Measurements from ENCODE around the gene COL24A1. TPM values are rescaled to one million over a fixed set of nuclear protein-coding genes. Genes with fewer than 3 reads are reported as not detected.
"Not testable (repeated sequence)": the region's sequence is repeated elsewhere in the genome, so short reads cannot be mapped to it uniquely, and the experiment has no call there.

The COL24A1 gene
- total and polyA plus RNA-seq, 8 donors, result 0.02 to 0.34 (median 0.06) TPM; not detected in 3

DNA sequence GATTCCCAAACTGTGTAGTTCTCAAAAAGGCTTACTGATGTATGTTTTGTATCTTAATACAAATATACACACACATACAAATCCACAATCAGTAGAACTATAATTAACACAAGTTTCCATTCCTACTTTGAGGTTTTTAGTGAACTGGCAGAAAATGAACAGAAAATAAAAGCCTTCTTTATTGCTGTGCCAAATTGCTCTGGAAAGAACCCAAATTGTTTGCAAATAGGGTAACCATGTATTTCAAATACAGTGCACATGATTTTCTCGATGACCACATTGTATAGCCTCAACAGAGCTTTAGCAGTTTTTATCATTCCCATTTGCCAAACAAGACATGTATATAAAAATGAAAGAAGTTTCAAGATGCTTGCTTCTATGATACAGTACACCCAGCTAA is 173.3 kb downstream of the COL24A1 start:
- Histone ChIP-seq H3K4me3 (no peak overlapping the region), H3K27me3 (no peaks in the 10 kb centered on the region), H3K27ac (no peak overlapping the region), H3K9me3 (no peaks in the 10 kb centered on the region), H3K4me1 (no peaks in the 10 kb centered on the region), H3K36me3 (no peaks in the 10 kb centered on the region)
- intact Hi-C loops (cut with DNase I), result no loop called here
- TF ChIP-seq, protein P1, sequence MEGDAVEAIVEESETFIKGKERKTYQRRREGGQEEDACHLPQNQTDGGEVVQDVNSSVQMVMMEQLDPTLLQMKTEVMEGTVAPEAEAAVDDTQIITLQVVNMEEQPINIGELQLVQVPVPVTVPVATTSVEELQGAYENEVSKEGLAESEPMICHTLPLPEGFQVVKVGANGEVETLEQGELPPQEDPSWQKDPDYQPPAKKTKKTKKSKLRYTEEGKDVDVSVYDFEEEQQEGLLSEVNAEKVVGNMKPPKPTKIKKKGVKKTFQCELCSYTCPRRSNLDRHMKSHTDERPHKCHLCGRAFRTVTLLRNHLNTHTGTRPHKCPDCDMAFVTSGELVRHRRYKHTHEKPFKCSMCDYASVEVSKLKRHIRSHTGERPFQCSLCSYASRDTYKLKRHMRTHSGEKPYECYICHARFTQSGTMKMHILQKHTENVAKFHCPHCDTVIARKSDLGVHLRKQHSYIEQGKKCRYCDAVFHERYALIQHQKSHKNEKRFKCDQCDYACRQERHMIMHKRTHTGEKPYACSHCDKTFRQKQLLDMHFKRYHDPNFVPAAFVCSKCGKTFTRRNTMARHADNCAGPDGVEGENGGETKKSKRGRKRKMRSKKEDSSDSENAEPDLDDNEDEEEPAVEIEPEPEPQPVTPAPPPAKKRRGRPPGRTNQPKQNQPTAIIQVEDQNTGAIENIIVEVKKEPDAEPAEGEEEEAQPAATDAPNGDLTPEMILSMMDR (IDR thresholded peaks at IDR 0.05), result no peak
- DNase-seq (no peak), ATAC-seq (no peak), FAIRE-seq (no peak)
- WGBS, 2 donors, result 47 to 71% methylated on average over 1 of the region's 1 CpG

- Histone ChIP-seq H3K4me1 (no peaks in the 10 kb centered on the region), H3K4me3 (no peak overlapping the region), H3K27me3 (no peaks in the 10 kb centered on the region), H3K36me3 (no peaks in the 10 kb centered on the region), H3K27ac (no peak overlapping the region), H3K9me3 (no peaks in the 10 kb centered on the region)
- DNase-seq, result no peak
- intact Hi-C loops (cut with DNase I), result no loop called here
- no peak for FAIRE-seq
- WGBS, 2 donors, result 65 to 71% methylated on average over 4 of the region's 4 CpGs
- no peak for ATAC-seq
- TF ChIP-seq, protein P1 (IDR thresholded peaks at IDR 0.05), result no peak
Measured at GRCh38 chr1:85976516-85977205, 179.9 kb downstream of the COL24A1 start.

GRCh38 chr1:85975912-85976371 is 180.6 kb downstream of the COL24A1 start:
- FAIRE-seq, result no peak
- ATAC-seq, result no peak
- DNase-seq, result no peak
- Histone ChIP-seq H3K4me1 (no peaks in the 10 kb centered on the region), H3K9me3 (no peaks in the 10 kb centered on the region), H3K36me3 (no peaks in the 10 kb centered on the region), H3K27ac (no peak overlapping the region), H3K27me3 (no peaks in the 10 kb centered on the region), H3K4me3 (no peak overlapping the region)
- TF ChIP-seq, protein P1 (IDR thresholded peaks at IDR 0.05), result no peak
- intact Hi-C loops (cut with DNase I), result no loop called here
- 40 to 55% methylated on average over 5 of the region's 5 CpGs for WGBS, 2 donors

GRCh38 chr1:85962457-85962856 is 194.1 kb downstream of the COL24A1 start:
- Histone ChIP-seq H3K27me3 (no peaks in the 10 kb centered on the region), H3K4me1 (no peaks in the 10 kb centered on the region), H3K9me3 (no peaks in the 10 kb centered on the region), H3K36me3 (no peaks in the 10 kb centered on the region), H3K27ac (no peak overlapping the region), H3K4me3 (no peak overlapping the region)
- no peak for FAIRE-seq
- no peak for DNase-seq
- ATAC-seq, result no peak
- TF ChIP-seq, protein P1 (IDR thresholded peaks at IDR 0.05), result no peak
- intact Hi-C loops (cut with DNase I), result no loop called here
- WGBS, 2 donors, result 60 to 65% methylated on average over 2 of the region's 2 CpGs

GRCh38 chr1:85957760-85958159 is 198.8 kb downstream of the COL24A1 start:
- H3K4me1 ChIP-seq, result no peaks in the 10 kb centered on the region
- no peaks in the 10 kb centered on the region for H3K9me3 ChIP-seq
- no peak overlapping the region for H3K4me3 ChIP-seq
- H3K27me3 ChIP-seq, result no peaks in the 10 kb centered on the region
- WGBS, 2 donors, result 50 to 57% methylated on average over 2 of the region's 2 CpGs
- ATAC-seq, result no peak
- TF ChIP-seq, protein P1 (IDR thresholded peaks at IDR 0.05), result no peak
- intact Hi-C loops (cut with DNase I), result no loop called here
- DNase-seq, result no peak
- no peak for FAIRE-seq
- no peaks in the 10 kb centered on the region for H3K36me3 ChIP-seq
- no peak overlapping the region for H3K27ac ChIP-seq

- H3K4me3 ChIP-seq; H3K36me3 ChIP-seq; H3K4me1 ChIP-seq; FAIRE-seq; DNase-seq; H3K27ac ChIP-seq; intact Hi-C loops (cut with DNase I); H3K27me3 ChIP-seq; ATAC-seq; H3K9me3 ChIP-seq: not testable (repeated sequence)
- WGBS, 2 donors, result 81 to 85% methylated on average over 7 of the region's 7 CpGs
Measured at GRCh38 chr1:85955218-85955617, 201.4 kb downstream of the COL24A1 start.

Data from pancreas (tissue), 10 donors.